SK-N-SH (cell line): ENCODE measurements around the gene PHF21B. TPM values are rescaled to one million over a fixed set of nuclear protein-coding genes. Genes with fewer than 3 reads are reported as not detected.

Experiments
- CTCF ChIA-PET: fragments of 300-600, 350-600 bp; formaldehyde crosslinking; extraction: SDS; loops from one replicate; lab custom pipeline; 2021; lab: Yijun Ruan, JAX
- POLR2A ChIA-PET: fragments of 350-600 bp; sonication (Branson Sonifier 250); formaldehyde crosslinking; extraction: SDS; loops from one replicate; lab custom pipeline; 2020; ENCODE audit warnings: antibody characterized with exemption, inconsistent platforms; lab: Yijun Ruan, JAX
- DNase-seq: peaks from one replicate; pipeline ENCODE4 v3.0.0; 2012
- H2AFZ ChIP-seq: fragments of 200-600 bp; sonication (generic); 2 replicates; pipeline ENCODE4 v1.8.1; 2016; ENCODE audit warnings: antibody characterized with exemption, mild to moderate bottlenecking, low read depth
- H3F3A ChIP-seq: fragments of 200-600 bp; sonication (generic); replicated peaks from 2 replicates; pipeline ENCODE3; 2016; ENCODE audit warnings: antibody characterized with exemption, mild to moderate bottlenecking; ENCODE audit not compliant: insufficient read depth
- H3K27ac ChIP-seq, 2 experiments: fragments of 200-500 bp in 1 of 2; fragments of 200-600 bp in 1 of 2; sonication (Bioruptor generic) in 1 of 2; sonication (generic), shearing (Covaris generic) in 1 of 2; 2 replicates each; pipeline versions ENCODE4 v1.5.1 to v1.6.1; 2014 to 2016; ENCODE audit warnings: low read depth in 2 of 2, inconsistent platforms in 1 of 2, low read length in 1 of 2, mild to moderate bottlenecking in 1 of 2, mixed read lengths in 1 of 2
- H3K27me3 ChIP-seq: fragments of 200-600 bp; sonication (generic), shearing (Covaris generic); 2 replicates; pipeline ENCODE4 v1.6.1; 2016; ENCODE audit warnings: mixed run types; ENCODE audit not compliant: insufficient read depth
- H3K36me3 ChIP-seq, 2 experiments: fragments of 200-500 bp in 1 of 2; fragments of 200-600 bp in 1 of 2; sonication (Bioruptor generic) in 1 of 2; sonication (generic) in 1 of 2; replicated peaks in 1 of 2; 2 replicates each; pipeline versions ENCODE3 to v1.5.1; 2014 to 2016; ENCODE audit warnings: low read length in 1 of 2, mild to moderate bottlenecking in 1 of 2; ENCODE audit not compliant: insufficient read depth in 2 of 2, control insufficient read depth in 1 of 2
- H3K4me1 ChIP-seq, 2 experiments: fragments of 200-500 bp in 1 of 2; fragments of 200-600 bp in 1 of 2; sonication (Bioruptor generic) in 1 of 2; sonication (generic), shearing (Covaris generic) in 1 of 2; 2 replicates each; pipeline versions ENCODE4 v1.5.1 to v1.6.1; 2014 to 2016; ENCODE audit warnings: low read depth in 1 of 2, low read length in 1 of 2, mixed run types in 1 of 2; ENCODE audit not compliant: insufficient read depth in 2 of 2, control insufficient read depth in 1 of 2
- H3K4me2 ChIP-seq: fragments of 200-600 bp; sonication (generic), shearing (Covaris generic); 2 replicates; pipeline ENCODE4 v1.6.1; 2017; ENCODE audit warnings: mixed run types
- H3K4me3 ChIP-seq, 2 experiments: fragments of 200-500 bp in 1 of 2; fragments of 200-600 bp in 1 of 2; sonication (Bioruptor generic) in 1 of 2; sonication (generic), shearing (Covaris generic) in 1 of 2; 2 replicates each; pipeline versions ENCODE4 v1.5.1 to v1.8.1; 2014 to 2016; ENCODE audit warnings: low read depth in 2 of 2, inconsistent platforms in 1 of 2, low read length in 1 of 2, mild to moderate bottlenecking in 1 of 2, mixed read lengths in 1 of 2, moderate library complexity in 1 of 2
- H3K79me2 ChIP-seq: fragments of 200-600 bp; sonication (generic); 2 replicates; pipeline ENCODE4 v1.8.1; 2017; ENCODE audit warnings: mild to moderate bottlenecking; ENCODE audit not compliant: insufficient read depth
- H3K9ac ChIP-seq: fragments of 200-600 bp; sonication (generic); 2 replicates; pipeline ENCODE4 v1.6.1; 2017; ENCODE audit warnings: mixed run types
- H3K9me2 ChIP-seq: fragments of 200-600 bp; sonication (generic); 2 replicates; pipeline ENCODE4 v1.6.1; 2017; ENCODE audit warnings: mixed run types
- H3K9me3 ChIP-seq: fragments of 200-600 bp; sonication (generic); 2 replicates; pipeline ENCODE4 v1.6.1; 2017; ENCODE audit warnings: mixed run types, mild to moderate bottlenecking, moderate library complexity
- H4K20me1 ChIP-seq: fragments of 200-600 bp; sonication (generic); 2 replicates; pipeline ENCODE4 v1.6.1; 2017; ENCODE audit warnings: mild to moderate bottlenecking, mixed run types; ENCODE audit not compliant: insufficient read depth
- FOSL2 ChIP-seq: IDR thresholded peaks from 2 replicates; pipeline ENCODE4 v1.4.0; 2012; ENCODE audit warnings: low read depth, mild to moderate bottlenecking, moderate library complexity, borderline replicate concordance
- FOXM1 ChIP-seq: IDR thresholded peaks from 2 replicates; pipeline ENCODE4 v1.4.0; 2012; ENCODE audit warnings: low read depth, mild to moderate bottlenecking
- NRF1 ChIP-seq: IDR thresholded peaks from 2 replicates; pipeline ENCODE4 v1.6.1; 2012; ENCODE audit warnings: low read depth, mild to moderate bottlenecking, low read length
- RCOR1 ChIP-seq: fragments of 150-350 bp; IDR thresholded peaks from 2 replicates; pipeline ENCODE4 v1.6.1; 2017; ENCODE audit warnings: antibody characterized with exemption, low read length
- RFX5 ChIP-seq: IDR thresholded peaks from 2 replicates; pipeline ENCODE4 v1.6.1; 2012; ENCODE audit warnings: mild to moderate bottlenecking, improper control_type of control experiment, low read length
- RXRA ChIP-seq: IDR thresholded peaks from 2 replicates; pipeline ENCODE4 v1.4.0; 2012; ENCODE audit warnings: low read depth, mild to moderate bottlenecking, borderline replicate concordance
- TAF1 ChIP-seq: IDR thresholded peaks from 2 replicates; pipeline ENCODE4 v1.6.1; 2012; ENCODE audit warnings: low read depth, mild to moderate bottlenecking, low read length, moderate library complexity, borderline replicate concordance
- whole genome bisulfite sequencing: methylation state at CpG from one replicate; pipeline ENCODE4 v1.1.6; 2017; ENCODE audit warnings: low lambda C conversion rate; 5-methylcytosine and 5-hydroxymethylcytosine counted together
- polyA plus RNA-seq, 3 experiments: library from polyadenylated mRNA; depleted of rRNA; stranded (reverse); fragments of >200 nt; gene quantifications; 2 replicates each; pipeline ENCODE4 v1.2.3, GENCODE V29; 2012
- TF ChIP-seq, protein P1 (sequence below): IDR thresholded peaks from 2 replicates; pipeline ENCODE4 v1.6.1; 2012; ENCODE audit warnings: mild to moderate bottlenecking, low read depth, low read length, moderate library complexity
- TF ChIP-seq, protein P2 (sequence below): IDR thresholded peaks from 2 replicates; pipeline ENCODE4 v1.4.0; 2012; ENCODE audit warnings: low read depth, borderline replicate concordance
- TF ChIP-seq, protein P3 (sequence below): IDR thresholded peaks from 2 replicates; pipeline ENCODE4 v1.4.0; 2012; ENCODE audit warnings: low read depth

The PHF21B gene
- polyA plus RNA-seq, 1 of the 3 experiments (the other 2 are of a cell fraction), result 0.76 TPM

DNA sequence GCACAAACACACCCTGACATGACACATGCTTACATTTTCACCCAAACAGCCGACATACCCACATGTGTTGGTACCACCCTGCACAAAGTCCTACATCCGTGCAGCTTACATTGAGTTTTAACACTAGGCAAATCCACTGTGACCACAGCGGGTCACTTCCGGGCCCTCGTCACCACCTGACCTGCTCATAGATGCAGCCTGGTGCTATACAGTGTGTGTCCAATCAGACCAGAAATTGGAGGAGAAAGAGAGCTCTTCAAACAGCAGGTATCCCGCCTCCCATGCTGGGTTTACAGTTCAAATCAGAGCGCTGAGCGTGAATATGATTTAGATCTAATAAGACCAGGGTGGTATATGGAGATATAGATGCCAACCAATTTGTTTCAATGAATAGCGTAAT lies 35.4 kb downstream of the PHF21B start:
- H3K36me3 ChIP-seq, result no peaks in the 10 kb centered on the region
- H3K27ac ChIP-seq, result no peak overlapping the region
- ChIA-PET CTCF (interaction anchor here (0.6 to 2.3 kb wide), 12 partner anchors 11 to 289 kb away, joined by 3 to 13 read pairs (median 4); no protein-coding TSS in a partner anchor), POLR2A (no interaction called here)
- no peak overlapping the region for H2AFZ ChIP-seq
- no peaks in the 10 kb centered on the region for H3K9me3 ChIP-seq
- H3K4me3 ChIP-seq, result no peak overlapping the region
- no peak overlapping the region for H3K4me2 ChIP-seq
- DNase-seq, result no peak
- no peaks in the 10 kb centered on the region; a peak in 1 of 4 replicates for H3K4me1 ChIP-seq
- no peaks in the 10 kb centered on the region for H3K79me2 ChIP-seq
- peaks cover 10% of the 10 kb centered on the region for H4K20me1 ChIP-seq
- H3K9me2 ChIP-seq, result no peaks in the 10 kb centered on the region
- H3K27me3 ChIP-seq, result no peaks in the 10 kb centered on the region
- H3K9ac ChIP-seq, result no peak overlapping the region
- TF ChIP-seq, protein P1, sequence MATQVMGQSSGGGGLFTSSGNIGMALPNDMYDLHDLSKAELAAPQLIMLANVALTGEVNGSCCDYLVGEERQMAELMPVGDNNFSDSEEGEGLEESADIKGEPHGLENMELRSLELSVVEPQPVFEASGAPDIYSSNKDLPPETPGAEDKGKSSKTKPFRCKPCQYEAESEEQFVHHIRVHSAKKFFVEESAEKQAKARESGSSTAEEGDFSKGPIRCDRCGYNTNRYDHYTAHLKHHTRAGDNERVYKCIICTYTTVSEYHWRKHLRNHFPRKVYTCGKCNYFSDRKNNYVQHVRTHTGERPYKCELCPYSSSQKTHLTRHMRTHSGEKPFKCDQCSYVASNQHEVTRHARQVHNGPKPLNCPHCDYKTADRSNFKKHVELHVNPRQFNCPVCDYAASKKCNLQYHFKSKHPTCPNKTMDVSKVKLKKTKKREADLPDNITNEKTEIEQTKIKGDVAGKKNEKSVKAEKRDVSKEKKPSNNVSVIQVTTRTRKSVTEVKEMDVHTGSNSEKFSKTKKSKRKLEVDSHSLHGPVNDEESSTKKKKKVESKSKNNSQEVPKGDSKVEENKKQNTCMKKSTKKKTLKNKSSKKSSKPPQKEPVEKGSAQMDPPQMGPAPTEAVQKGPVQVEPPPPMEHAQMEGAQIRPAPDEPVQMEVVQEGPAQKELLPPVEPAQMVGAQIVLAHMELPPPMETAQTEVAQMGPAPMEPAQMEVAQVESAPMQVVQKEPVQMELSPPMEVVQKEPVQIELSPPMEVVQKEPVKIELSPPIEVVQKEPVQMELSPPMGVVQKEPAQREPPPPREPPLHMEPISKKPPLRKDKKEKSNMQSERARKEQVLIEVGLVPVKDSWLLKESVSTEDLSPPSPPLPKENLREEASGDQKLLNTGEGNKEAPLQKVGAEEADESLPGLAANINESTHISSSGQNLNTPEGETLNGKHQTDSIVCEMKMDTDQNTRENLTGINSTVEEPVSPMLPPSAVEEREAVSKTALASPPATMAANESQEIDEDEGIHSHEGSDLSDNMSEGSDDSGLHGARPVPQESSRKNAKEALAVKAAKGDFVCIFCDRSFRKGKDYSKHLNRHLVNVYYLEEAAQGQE, result no peak
- TF ChIP-seq, protein P2, sequence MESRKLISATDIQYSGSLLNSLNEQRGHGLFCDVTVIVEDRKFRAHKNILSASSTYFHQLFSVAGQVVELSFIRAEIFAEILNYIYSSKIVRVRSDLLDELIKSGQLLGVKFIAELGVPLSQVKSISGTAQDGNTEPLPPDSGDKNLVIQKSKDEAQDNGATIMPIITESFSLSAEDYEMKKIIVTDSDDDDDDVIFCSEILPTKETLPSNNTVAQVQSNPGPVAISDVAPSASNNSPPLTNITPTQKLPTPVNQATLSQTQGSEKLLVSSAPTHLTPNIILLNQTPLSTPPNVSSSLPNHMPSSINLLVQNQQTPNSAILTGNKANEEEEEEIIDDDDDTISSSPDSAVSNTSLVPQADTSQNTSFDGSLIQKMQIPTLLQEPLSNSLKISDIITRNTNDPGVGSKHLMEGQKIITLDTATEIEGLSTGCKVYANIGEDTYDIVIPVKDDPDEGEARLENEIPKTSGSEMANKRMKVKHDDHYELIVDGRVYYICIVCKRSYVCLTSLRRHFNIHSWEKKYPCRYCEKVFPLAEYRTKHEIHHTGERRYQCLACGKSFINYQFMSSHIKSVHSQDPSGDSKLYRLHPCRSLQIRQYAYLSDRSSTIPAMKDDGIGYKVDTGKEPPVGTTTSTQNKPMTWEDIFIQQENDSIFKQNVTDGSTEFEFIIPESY, result no peak
- TF ChIP-seq NRF1 (no peak), TAF1 (no peak), FOSL2 (no peak), FOXM1 (no peak), RXRA (no peak)
- TF ChIP-seq, protein P3, sequence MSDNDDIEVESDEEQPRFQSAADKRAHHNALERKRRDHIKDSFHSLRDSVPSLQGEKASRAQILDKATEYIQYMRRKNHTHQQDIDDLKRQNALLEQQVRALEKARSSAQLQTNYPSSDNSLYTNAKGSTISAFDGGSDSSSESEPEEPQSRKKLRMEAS, result no peak
- 56% methylated on average over 6 of the region's 9 CpGs for WGBS
- no peaks in the 10 kb centered on the region for H3F3A ChIP-seq

DNA sequence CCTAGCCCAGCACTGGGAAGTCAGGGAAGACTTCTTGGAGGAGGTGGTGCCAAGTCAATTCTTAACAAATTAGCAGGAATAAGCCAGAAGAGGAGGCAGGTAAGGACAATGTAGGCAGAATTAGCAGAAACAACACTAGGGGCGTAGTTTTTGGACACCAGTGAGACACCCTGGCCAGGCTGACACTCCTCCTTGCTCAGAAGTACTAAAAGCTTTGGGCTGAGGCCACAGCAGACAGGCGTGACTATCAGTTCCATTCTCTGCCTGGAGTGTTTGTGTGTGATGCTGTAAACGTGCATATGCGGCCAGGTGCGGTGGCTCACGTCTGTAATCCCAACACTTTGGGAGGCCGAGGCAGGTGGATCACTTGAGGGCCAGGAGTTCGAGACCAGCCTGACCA lies 36.0 kb downstream of the PHF21B start:
- ChIA-PET CTCF (interaction anchor here (0.6 to 2.3 kb wide), 7 partner anchors 31 to 235 kb away, joined by 3 to 13 read pairs (median 4); no protein-coding TSS in a partner anchor), POLR2A (no interaction called here)
- no peak overlapping the region for H3K9ac ChIP-seq
- H3K27me3 ChIP-seq, result no peaks in the 10 kb centered on the region
- no peaks in the 10 kb centered on the region for H3K9me2 ChIP-seq
- no peak overlapping the region for H3K4me2 ChIP-seq
- DNase-seq, result no peak
- H3K4me3 ChIP-seq, result no peak overlapping the region
- WGBS, result 46% methylated on average over 6 of the region's 8 CpGs
- H3K4me1 ChIP-seq, result no peaks in the 10 kb centered on the region; a peak in 1 of 4 replicates
- H3F3A ChIP-seq, result no peaks in the 10 kb centered on the region
- peaks cover 10% of the 10 kb centered on the region for H4K20me1 ChIP-seq
- H3K79me2 ChIP-seq, result no peaks in the 10 kb centered on the region
- no peak overlapping the region for H2AFZ ChIP-seq
- no peaks in the 10 kb centered on the region for H3K9me3 ChIP-seq
- no peak overlapping the region for H3K27ac ChIP-seq
- no peak for TF ChIP-seq RFX5
- TF ChIP-seq, protein P3, result no peak
- TF ChIP-seq RCOR1, result no peak
- no peaks in the 10 kb centered on the region for H3K36me3 ChIP-seq
